ENCODE results near the gene RAPGEF1. TPM values are rescaled to one million over a fixed set of nuclear protein-coding genes. Genes with fewer than 3 reads are reported as not detected.

Gene RAPGEF1
- total RNA-seq, 1 donor from 2014 or later = 21.0 TPM

- ATAC-seq = no peak
Observed at GRCh38 chr9:131752231-131752884, 12.5 kb upstream of the RAPGEF1 start.

DNA sequence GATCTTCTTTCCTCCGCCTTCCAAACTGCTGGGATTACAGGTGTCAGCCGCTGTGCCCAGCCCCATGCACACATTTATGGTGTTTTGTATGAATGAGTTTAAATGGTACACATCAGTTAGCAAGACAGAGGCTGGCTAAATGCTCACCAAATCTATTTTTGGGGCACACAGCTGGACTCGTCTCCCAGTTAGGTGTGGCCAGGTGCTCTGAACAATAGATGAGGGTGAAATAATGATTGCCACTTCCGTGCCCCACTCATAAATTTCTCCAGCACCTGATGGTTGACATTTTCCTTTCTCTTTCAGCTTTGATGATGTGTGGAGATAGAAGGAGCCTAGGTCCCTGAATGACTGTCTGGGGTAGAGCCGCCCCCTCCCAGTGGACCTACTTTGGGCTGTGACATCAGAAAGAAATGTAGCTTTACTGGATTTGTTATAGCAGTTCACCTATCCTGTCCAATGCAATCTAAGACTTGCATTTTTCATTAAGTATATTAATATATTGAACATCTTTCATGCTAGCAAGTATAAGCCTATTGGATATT, 8.6 kb upstream of the RAPGEF1 start:
- ATAC-seq = no peak

GRCh38 chr9:131747352-131747751, 7.5 kb upstream of the RAPGEF1 start:
- peak; percentile 59 for ATAC-seq

DNA sequence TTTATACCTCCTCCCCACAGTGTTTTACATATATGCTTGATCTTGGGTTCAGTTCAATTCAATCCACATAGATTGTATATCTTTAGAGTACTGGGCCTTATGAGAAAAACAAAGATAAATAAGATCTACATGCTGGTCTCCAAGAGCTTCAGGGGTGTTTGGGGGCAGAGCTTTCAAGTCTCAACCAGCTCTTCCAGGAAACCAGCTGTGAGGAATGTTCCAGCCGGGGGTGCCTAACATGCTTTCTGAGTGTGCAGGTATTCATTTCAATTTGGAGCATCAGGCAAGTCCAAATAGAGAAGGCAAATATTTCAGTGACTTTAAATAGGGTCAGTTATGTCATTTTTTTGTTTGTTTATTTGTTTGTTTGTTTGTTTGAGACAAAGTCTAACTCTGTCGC, 5.7 kb upstream of the RAPGEF1 start:
- ATAC-seq = no peak

DNA sequence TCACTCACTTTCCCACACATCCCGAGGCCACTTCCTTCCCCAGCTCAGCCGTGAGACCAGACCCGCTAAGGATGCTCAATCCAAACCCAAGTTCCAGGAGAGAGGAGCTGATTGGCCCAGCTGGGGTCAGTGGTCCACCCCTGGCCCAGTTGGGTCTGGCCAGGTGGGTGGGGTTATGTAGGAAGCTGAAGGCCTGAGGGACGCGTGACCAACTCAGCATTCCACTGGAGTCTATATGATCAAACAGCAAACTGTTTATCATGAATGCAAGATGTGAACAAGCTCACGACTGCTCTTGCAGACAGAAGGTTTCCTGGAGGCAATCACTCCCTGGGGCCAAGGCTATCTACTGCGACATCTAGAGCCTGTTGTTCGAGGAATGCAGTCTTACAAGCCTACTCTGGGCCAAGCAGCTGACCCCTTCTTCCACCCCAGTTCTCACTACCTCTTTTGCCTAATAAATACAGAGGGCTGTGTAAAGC, 4.9 kb upstream of the RAPGEF1 start:
- ATAC-seq = no peak

- no peak for ATAC-seq
Observed at GRCh38 chr9:131744171-131744719, 4.4 kb upstream of the RAPGEF1 start.

GRCh38 chr9:131743501-131743900, 3.6 kb upstream of the RAPGEF1 start:
- no peak for ATAC-seq

- ATAC-seq = no peak
Observed at GRCh38 chr9:131743096-131743495, 3.2 kb upstream of the RAPGEF1 start.

DNA sequence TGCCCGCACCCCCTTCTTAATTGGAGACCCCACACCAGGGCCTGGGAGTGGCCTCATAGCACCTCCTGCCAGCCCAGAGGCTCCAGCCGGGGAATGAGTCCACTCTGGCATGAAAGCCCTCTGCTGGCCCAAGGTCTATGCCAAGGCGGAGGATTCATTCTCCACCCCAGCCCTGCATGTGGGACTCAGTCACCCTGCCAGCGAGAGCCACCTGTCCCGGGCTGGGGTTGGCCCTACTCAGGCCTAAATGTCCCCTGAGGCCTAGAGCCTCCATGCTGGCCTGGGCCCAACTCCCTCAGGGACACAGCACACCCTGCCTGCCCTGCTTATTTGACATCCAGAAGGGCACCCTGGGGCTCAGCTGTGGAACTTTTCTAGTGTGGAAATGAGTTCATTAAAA, 1.0 kb upstream of the RAPGEF1 start:
- peak; percentile 8 for ATAC-seq

GRCh38 chr9:131739133-131739958, 530 bp downstream of the RAPGEF1 start:
- ATAC-seq = peak; percentile 31

DNA sequence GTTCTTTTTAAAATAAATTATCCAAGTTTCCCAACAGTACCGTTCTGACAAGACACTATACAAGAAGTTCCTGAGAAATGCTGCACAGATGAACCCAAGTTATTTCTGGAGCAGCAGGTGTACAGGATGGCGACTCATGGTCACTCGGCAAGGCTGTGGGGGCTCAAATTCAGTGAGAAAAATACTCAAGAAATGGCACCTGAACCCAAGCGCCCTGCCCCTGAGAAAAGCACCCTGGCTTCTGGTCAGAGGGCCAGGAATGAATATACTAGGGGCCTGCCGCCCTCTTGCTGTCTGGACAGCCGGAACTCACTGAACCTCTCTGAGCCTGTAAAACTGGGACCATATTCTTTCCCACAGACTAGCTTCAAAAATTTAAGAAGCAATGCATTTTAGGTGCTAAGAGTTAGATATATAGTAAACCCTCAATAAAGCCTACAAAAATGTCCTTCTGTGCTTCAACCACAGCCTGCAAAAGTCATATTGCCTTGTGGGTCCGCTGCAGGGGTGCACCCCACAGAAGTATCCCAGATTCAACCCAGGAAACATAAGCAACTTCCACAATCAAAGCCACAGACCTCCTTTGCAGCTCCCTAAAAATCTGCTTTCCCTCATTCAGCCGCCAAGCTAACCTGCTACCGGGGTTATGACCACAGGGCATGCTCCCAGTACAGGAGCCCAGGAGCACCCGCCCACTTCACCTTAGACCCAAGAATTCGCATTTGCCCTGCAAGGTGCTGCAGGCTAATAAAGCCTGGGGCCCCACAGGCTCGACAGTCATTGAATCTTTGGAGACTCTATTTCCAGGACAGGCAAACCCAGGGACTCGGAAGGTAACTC, 1.4 kb downstream of the RAPGEF1 start:
- peak; percentile 12 for ATAC-seq

DNA sequence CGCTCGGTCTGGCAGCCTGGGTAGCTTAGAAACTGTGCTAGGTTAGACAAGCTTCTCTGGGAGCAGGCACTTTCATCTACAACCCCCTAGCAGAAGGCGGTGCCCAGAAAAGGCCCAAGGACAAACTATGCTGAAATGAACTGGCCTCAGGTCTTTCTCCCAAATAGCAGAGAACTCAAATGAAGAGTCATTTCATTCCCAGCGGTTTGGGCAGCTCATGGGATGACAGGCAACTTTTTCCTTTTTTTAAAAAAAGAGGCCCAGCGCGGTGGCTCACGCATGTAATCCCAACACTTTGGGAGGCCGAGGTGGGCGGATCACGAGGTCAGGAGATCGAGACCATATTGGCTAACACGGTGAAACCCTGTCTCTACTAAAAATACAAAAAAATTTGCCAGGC, 2.5 kb downstream of the RAPGEF1 start:
- no peak for ATAC-seq

DNA sequence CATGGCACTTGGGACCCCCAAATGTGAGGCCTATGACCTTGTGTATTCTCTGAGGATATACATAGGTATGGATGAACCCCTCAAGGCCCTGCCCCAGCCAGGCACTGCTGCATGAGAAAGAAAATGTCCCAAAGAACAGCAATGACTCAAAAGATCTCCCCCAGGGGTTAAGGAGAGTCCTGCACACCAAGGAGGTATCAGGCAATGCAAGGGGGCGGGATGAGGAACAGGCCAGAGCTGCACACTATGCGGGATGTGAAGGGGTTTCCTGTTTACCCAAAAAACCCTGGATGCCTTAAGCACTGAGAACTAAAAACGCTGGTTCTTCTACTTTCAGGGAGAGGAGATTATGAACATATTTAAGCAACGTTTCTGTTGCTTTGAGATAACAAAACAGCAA, 3.4 kb downstream of the RAPGEF1 start:
- no peak for ATAC-seq

DNA sequence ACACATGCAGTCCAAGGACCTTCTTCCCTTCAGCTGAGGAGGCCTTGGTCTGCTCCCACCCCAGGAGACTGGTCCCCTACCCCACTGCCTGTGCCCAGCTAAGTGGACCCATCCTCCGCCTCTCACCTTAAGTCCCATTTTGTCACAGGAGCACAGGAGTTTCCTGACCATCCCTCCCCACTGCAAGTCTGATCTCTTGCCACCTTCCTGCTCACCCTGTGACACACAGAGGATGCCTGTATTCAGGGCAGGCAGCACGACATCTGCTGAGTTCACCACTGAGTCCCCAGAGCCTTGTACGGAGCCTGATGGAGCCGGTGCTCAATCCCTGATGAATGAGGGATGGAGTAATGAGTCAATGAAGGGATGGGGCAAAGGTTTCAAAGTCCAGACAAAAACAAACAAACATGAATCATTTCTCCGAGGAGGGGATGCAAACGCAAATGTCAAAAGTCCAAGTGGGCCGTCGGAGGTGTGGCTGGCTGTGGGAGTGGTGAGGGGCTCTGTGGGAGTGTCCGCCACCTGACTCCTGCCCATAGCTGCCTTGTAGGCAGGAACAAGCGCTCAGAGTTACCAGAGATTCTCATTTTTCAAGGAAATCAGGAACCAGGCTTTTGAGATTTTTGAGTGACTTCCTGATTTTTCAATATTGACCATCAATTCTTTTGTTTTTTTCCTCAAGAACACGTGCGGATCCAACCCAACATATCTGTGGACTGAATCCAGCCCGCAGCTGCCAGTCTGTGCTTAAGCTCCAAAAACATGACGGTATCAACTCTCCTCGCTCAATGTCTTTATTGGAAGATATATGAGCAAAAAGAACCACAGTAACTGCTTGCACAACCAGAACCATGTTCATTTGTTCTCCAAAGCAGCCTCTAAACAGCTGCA, 4.4 kb downstream of the RAPGEF1 start:
- no peak for ATAC-seq

DNA sequence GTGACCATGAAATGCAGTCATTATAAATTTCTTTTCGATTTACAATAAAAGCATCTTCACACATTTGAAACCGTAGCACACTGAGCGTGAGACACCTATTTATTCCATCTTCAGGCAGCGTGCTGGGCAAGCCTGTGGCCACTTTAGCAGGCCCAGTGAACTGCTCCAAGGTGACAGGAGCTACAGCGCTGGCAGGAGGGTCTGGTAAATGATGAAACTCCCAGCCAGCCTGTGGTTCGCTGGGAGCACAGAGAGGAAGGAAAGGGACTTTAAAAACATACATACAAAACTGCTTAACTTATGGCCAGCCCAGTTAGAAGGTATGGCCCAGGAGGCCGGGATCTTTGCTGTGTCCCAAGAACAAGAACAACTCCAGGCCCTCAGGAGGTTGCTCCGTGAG, 5.1 kb downstream of the RAPGEF1 start:
- no peak for ATAC-seq

- no peak for ATAC-seq
Observed at GRCh38 chr9:131734165-131734610, 5.7 kb downstream of the RAPGEF1 start.

DNA sequence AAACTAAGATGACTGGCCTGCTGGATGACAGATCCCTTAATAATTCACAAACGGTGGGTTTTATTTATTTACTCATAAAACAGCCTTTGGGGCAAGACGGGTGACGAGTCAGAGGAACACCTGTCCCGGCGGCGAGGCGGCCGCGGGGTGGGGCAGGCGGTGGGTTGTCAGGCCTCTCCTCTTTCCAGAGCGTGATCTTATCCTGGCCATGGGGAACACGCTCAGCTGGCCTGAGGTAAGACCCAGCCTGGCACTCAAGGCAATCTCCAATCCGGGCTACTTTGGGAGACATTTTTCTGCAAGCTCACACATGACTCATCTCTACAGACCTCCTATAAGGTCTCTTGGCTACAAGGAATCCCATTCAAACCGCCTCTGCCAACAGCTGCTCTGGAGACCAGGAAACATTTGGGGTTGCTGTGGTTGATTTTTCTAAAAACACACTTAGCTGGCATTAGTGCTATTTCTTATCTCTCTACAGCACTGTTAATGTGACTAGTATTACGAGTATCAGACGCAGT, 6.3 kb downstream of the RAPGEF1 start:
- peak; percentile 52 for ATAC-seq

GRCh38 chr9:131732636-131733289, 7.1 kb downstream of the RAPGEF1 start:
- ATAC-seq = no peak

GRCh38 chr9:131732061-131732526, 7.8 kb downstream of the RAPGEF1 start:
- peak; percentile 67 for ATAC-seq

DNA sequence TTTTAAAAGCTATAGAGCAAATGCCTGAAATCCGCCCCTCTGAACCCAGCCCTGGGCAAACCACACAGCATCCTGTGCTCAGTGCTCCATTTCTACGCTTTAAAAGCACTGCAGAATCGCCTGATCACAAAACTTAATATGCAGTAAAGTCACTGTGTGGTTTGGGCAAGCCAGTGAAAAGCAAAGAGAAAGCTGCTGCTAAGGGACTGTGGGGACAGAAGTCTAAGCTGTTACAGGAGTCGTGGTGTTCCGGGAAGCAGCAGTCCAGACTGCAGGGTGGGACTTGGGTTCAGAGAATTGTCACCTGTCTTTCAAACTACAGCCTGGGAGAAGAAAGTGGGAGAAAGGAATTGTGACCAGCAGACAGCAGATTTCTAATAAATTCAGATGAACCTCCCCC, 8.2 kb downstream of the RAPGEF1 start:
- no peak for ATAC-seq
